SK-N-SH (cell line): ENCODE measurements around the gene KEL.

Source experiments
- CTCF ChIP-seq: fragments of 200-600 bp; sonication (generic); IDR thresholded peaks from 2 replicates; pipeline ENCODE4 v1.6.1; 2017; ENCODE audit warnings: antibody characterized with exemption, mild to moderate bottlenecking, moderate library complexity
- EP300 ChIP-seq, 2 experiments: IDR thresholded peaks; 2 replicates each; pipeline versions ENCODE4 v1.4.0 to v1.6.1; 2012; ENCODE audit warnings: borderline replicate concordance in 1 of 2, low read depth in 1 of 2, low read length in 1 of 2
- RCOR1 ChIP-seq: fragments of 150-350 bp; IDR thresholded peaks from 2 replicates; pipeline ENCODE4 v1.6.1; 2017; ENCODE audit warnings: antibody characterized with exemption, low read length
- TEAD4 ChIP-seq: IDR thresholded peaks from 2 replicates; pipeline ENCODE4 v1.4.0; 2012; ENCODE audit warnings: mild to moderate bottlenecking, borderline replicate concordance; ENCODE audit not compliant: insufficient read depth
- TF ChIP-seq, protein P1 (sequence below): IDR thresholded peaks from 2 replicates; pipeline ENCODE4 v1.6.1; 2012; ENCODE audit warnings: mild to moderate bottlenecking, low read depth, low read length, moderate library complexity
- TF ChIP-seq, protein P2 (sequence below): fragments of 150-350 bp; IDR thresholded peaks from 2 replicates; pipeline ENCODE4 v1.6.1; 2017; ENCODE audit warnings: antibody characterized with exemption, low read length, low read depth, borderline replicate concordance

- TF ChIP-seq CTCF (no peak), EP300 (IDR thresholded peaks at IDR 0.05; ENCODE audit: borderline replicate concordance in 1 of 2, low read depth in 1 of 2, low read length in 1 of 2) (no peak), RCOR1 (no peak), TEAD4 (no peak)
- TF ChIP-seq, protein P1, sequence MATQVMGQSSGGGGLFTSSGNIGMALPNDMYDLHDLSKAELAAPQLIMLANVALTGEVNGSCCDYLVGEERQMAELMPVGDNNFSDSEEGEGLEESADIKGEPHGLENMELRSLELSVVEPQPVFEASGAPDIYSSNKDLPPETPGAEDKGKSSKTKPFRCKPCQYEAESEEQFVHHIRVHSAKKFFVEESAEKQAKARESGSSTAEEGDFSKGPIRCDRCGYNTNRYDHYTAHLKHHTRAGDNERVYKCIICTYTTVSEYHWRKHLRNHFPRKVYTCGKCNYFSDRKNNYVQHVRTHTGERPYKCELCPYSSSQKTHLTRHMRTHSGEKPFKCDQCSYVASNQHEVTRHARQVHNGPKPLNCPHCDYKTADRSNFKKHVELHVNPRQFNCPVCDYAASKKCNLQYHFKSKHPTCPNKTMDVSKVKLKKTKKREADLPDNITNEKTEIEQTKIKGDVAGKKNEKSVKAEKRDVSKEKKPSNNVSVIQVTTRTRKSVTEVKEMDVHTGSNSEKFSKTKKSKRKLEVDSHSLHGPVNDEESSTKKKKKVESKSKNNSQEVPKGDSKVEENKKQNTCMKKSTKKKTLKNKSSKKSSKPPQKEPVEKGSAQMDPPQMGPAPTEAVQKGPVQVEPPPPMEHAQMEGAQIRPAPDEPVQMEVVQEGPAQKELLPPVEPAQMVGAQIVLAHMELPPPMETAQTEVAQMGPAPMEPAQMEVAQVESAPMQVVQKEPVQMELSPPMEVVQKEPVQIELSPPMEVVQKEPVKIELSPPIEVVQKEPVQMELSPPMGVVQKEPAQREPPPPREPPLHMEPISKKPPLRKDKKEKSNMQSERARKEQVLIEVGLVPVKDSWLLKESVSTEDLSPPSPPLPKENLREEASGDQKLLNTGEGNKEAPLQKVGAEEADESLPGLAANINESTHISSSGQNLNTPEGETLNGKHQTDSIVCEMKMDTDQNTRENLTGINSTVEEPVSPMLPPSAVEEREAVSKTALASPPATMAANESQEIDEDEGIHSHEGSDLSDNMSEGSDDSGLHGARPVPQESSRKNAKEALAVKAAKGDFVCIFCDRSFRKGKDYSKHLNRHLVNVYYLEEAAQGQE: no peak
- TF ChIP-seq, protein P2, sequence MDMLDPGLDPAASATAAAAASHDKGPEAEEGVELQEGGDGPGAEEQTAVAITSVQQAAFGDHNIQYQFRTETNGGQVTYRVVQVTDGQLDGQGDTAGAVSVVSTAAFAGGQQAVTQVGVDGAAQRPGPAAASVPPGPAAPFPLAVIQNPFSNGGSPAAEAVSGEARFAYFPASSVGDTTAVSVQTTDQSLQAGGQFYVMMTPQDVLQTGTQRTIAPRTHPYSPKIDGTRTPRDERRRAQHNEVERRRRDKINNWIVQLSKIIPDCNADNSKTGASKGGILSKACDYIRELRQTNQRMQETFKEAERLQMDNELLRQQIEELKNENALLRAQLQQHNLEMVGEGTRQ: no peak
Observed at GRCh38 chr7:143000648-143001047, 38.5 kb upstream of the KEL start.
